HepG2 (cell line): ENCODE measurements around the gene ZFPL1. TPM values are rescaled to one million over a fixed set of nuclear protein-coding genes. Genes with fewer than 3 reads are reported as not detected.

Experiments used
- AKAP8 ChIP-seq: sonication (generic); formaldehyde crosslinking; IDR thresholded peaks from 2 replicates; pipeline ENCODE4 v1.5.1; 2020; ENCODE audit warnings: mild to moderate bottlenecking, missing genetic modification reagents
- HMG20A ChIP-seq: IDR thresholded peaks from 2 replicates; pipeline ENCODE4 v1.6.1; 2016; ENCODE audit warnings: borderline replicate concordance
- IKZF5 ChIP-seq: IDR thresholded peaks from 2 replicates; pipeline ENCODE4 v1.6.1; 2018; ENCODE audit warnings: missing genetic modification reagents, mild to moderate bottlenecking, missing compliant biosample characterization
- MEIS1 ChIP-seq: sonication (generic); formaldehyde crosslinking; IDR thresholded peaks from 2 replicates; pipeline ENCODE4 v1.9.0; 2021; ENCODE audit warnings: mild to moderate bottlenecking, missing genetic modification reagents, moderate library complexity, borderline replicate concordance
- MYPOP ChIP-seq: sonication (generic); formaldehyde crosslinking; IDR thresholded peaks from 2 replicates; pipeline ENCODE4 v1.8.1; 2023; ENCODE audit warnings: mild to moderate bottlenecking, moderate library complexity, missing genetic modification reagents
- SP140L ChIP-seq: sonication (generic); formaldehyde crosslinking; IDR thresholded peaks from 2 replicates; pipeline ENCODE4 v1.4.0; 2020; ENCODE audit warnings: missing genetic modification reagents, borderline replicate concordance
- SRF ChIP-seq: IDR thresholded peaks from 2 replicates; pipeline ENCODE4 v1.6.1; 2011; ENCODE audit warnings: mild to moderate bottlenecking, low read depth, low read length, moderate library complexity
- TCF12 ChIP-seq, 2 experiments: fragments of 450-650 bp in 1 of 2; sonication (generic) in 1 of 2; formaldehyde crosslinking in 1 of 2; IDR thresholded peaks; 2 replicates each; pipeline versions ENCODE4 v1.6.1 to v1.8.0; 2017 to 2022; ENCODE audit warnings: antibody characterized with exemption in 1 of 2, mild to moderate bottlenecking in 1 of 2, missing genetic modification reagents in 1 of 2, moderate library complexity in 1 of 2
- ZNF160 ChIP-seq: sonication (generic); formaldehyde crosslinking; IDR thresholded peaks from 2 replicates; pipeline ENCODE4 v1.8.0; 2022; ENCODE audit warnings: mild to moderate bottlenecking, inconsistent platforms, missing genetic modification reagents
- ZNF331 ChIP-seq: sonication (generic); formaldehyde crosslinking; IDR thresholded peaks from 2 replicates; pipeline ENCODE4 v1.4.0; 2020; ENCODE audit warnings: missing genetic modification reagents
- ZNF44 ChIP-seq: sonication (generic); formaldehyde crosslinking; IDR thresholded peaks from 2 replicates; pipeline ENCODE4 v1.5.1; 2020; ENCODE audit warnings: mild to moderate bottlenecking, missing genetic modification reagents
- ZSCAN31 ChIP-seq: sonication (generic); formaldehyde crosslinking; IDR thresholded peaks from 2 replicates; pipeline ENCODE4 v1.5.0; 2020; ENCODE audit warnings: low read depth, mild to moderate bottlenecking, missing genetic modification reagents
- polyA plus RNA-seq, 8 experiments: library from polyadenylated mRNA; depleted of rRNA in 3 of 8; stranded (reverse) in 7 of 8; unstranded in 1 of 8; fragments of >200 nt; fragmentation: Illumina TruSeq in 4 of 8; extraction: Trizol in 4 of 8; gene quantifications; 2 replicates each; pipeline versions ENCODE4 v1.2.1 to v1.2.3, GENCODE V29; 2011 to 2016; ENCODE audit warnings: low read depth in 4 of 8, missing spikeins in 1 of 8, mixed read lengths in 1 of 8; ENCODE audit not compliant: insufficient read depth in 1 of 8
- total RNA-seq, 5 experiments: library from RNA; depleted of rRNA; stranded (reverse); fragments of >200 nt; fragmentation: Illumina TruSeq; extraction: Trizol; gene quantifications; 2 replicates each; pipeline ENCODE4 v1.2.3, GENCODE V29; 2016; ENCODE audit warnings: low read depth in 1 of 5
- TF ChIP-seq, protein P1 (sequence below): sonication (generic); formaldehyde crosslinking; conservative IDR thresholded peaks from 2 replicates; pipeline ENCODE4 v1.8.0; 2022; ENCODE audit warnings: missing genetic modification reagents
- TF ChIP-seq, protein P2 (sequence below): IDR thresholded peaks from 2 replicates; pipeline ENCODE4 v1.6.1; 2016; ENCODE audit warnings: missing compliant biosample characterization, missing genetic modification reagents, borderline replicate concordance
- TF ChIP-seq, protein P3 (sequence below): sonication (generic); formaldehyde crosslinking; IDR thresholded peaks from 2 replicates; pipeline ENCODE4 v1.5.1; 2020; ENCODE audit warnings: mild to moderate bottlenecking, missing genetic modification reagents
- TF ChIP-seq, protein P4 (sequence below): sonication (generic); formaldehyde crosslinking; IDR thresholded peaks from 2 replicates; pipeline ENCODE4 v1.5.0; 2020; ENCODE audit warnings: mild to moderate bottlenecking, missing genetic modification reagents

Gene ZFPL1
- total and polyA plus RNA-seq, 2 of the 13 experiments (the other 11 are each of a cell fraction or from before 2014, with no cell fraction given), result 32.2 to 56.0 TPM

GRCh38 chr11:65083834-65084597, at the start of gene ZFPL1, which contains the start of gene CDCA5 (continued):
- 0 out of 2 replicates have a peak, but pooled peaks have one; percentile 54 for TF ChIP-seq ZSCAN31 (CRISPR knock-in tag)
- TF ChIP-seq MEIS1, result peak; percentile 57; the same call in 1 of the 2 replicates
- TF ChIP-seq TCF12 (IDR thresholded peaks at IDR 0.05), result no peak
- TF ChIP-seq TCF12 (CRISPR knock-in tag; IDR thresholded peaks at IDR 0.05), result no peak
- TF ChIP-seq, protein P1, sequence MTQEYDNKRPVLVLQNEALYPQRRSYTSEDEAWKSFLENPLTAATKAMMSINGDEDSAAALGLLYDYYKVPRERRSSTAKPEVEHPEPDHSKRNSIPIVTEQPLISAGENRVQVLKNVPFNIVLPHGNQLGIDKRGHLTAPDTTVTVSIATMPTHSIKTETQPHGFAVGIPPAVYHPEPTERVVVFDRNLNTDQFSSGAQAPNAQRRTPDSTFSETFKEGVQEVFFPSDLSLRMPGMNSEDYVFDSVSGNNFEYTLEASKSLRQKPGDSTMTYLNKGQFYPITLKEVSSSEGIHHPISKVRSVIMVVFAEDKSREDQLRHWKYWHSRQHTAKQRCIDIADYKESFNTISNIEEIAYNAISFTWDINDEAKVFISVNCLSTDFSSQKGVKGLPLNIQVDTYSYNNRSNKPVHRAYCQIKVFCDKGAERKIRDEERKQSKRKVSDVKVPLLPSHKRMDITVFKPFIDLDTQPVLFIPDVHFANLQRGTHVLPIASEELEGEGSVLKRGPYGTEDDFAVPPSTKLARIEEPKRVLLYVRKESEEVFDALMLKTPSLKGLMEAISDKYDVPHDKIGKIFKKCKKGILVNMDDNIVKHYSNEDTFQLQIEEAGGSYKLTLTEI (CRISPR knock-in tag), result no peak
- TF ChIP-seq AKAP8 (CRISPR knock-in tag), result no peak
- TF ChIP-seq, protein P2, sequence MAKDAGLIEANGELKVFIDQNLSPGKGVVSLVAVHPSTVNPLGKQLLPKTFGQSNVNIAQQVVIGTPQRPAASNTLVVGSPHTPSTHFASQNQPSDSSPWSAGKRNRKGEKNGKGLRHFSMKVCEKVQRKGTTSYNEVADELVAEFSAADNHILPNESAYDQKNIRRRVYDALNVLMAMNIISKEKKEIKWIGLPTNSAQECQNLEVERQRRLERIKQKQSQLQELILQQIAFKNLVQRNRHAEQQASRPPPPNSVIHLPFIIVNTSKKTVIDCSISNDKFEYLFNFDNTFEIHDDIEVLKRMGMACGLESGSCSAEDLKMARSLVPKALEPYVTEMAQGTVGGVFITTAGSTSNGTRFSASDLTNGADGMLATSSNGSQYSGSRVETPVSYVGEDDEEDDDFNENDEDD, result peak; percentile 100
- TF ChIP-seq HMG20A, result no peak
- peak; percentile 48; the same call in 1 of the 2 replicates for TF ChIP-seq SRF
- TF ChIP-seq, protein P3, sequence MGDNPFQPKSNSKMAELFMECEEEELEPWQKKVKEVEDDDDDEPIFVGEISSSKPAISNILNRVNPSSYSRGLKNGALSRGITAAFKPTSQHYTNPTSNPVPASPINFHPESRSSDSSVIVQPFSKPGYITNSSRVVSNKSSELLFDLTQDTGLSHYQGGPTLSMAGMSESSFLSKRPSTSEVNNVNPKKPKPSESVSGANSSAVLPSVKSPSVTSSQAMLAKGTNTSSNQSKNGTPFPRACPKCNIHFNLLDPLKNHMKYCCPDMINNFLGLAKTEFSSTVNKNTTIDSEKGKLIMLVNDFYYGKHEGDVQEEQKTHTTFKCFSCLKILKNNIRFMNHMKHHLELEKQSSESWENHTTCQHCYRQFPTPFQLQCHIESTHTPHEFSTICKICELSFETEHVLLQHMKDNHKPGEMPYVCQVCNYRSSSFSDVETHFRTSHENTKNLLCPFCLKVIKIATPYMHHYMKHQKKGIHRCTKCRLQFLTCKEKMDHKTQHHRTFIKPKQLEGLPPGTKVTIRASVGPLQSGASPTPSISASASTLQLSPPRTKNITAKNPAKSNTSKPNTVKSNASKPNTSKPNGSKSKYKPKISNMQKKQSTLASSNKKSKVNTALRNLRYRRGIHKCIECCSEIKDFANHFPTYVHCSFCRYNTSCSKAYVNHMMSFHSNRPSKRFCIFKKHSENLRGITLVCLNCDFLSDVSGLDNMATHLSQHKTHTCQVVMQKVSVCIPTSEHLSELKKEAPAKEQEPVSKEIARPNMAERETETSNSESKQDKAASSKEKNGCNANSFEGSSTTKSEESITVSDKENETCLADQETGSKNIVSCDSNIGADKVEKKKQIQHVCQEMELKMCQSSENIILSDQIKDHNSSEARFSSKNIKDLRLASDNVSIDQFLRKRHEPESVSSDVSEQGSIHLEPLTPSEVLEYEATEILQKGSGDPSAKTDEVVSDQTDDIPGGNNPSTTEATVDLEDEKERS (CRISPR knock-in tag), result no peak
- TF ChIP-seq IKZF5 (CRISPR knock-in tag), result peak; percentile 78
- TF ChIP-seq ZNF160 (CRISPR knock-in tag), result peak; percentile 21; the same call in 1 of the 2 replicates
- TF ChIP-seq ZNF44 (CRISPR knock-in tag), result no peak
- TF ChIP-seq ZNF331 (CRISPR knock-in tag), result peak; percentile 48; the same call in 1 of the 2 replicates
- no peak for TF ChIP-seq SP140L (CRISPR knock-in tag)
- TF ChIP-seq, protein P4, sequence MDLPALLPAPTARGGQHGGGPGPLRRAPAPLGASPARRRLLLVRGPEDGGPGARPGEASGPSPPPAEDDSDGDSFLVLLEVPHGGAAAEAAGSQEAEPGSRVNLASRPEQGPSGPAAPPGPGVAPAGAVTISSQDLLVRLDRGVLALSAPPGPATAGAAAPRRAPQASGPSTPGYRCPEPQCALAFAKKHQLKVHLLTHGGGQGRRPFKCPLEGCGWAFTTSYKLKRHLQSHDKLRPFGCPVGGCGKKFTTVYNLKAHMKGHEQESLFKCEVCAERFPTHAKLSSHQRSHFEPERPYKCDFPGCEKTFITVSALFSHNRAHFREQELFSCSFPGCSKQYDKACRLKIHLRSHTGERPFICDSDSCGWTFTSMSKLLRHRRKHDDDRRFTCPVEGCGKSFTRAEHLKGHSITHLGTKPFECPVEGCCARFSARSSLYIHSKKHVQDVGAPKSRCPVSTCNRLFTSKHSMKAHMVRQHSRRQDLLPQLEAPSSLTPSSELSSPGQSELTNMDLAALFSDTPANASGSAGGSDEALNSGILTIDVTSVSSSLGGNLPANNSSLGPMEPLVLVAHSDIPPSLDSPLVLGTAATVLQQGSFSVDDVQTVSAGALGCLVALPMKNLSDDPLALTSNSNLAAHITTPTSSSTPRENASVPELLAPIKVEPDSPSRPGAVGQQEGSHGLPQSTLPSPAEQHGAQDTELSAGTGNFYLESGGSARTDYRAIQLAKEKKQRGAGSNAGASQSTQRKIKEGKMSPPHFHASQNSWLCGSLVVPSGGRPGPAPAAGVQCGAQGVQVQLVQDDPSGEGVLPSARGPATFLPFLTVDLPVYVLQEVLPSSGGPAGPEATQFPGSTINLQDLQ (CRISPR knock-in tag), result no peak
- peak; percentile 65; the same call in 1 of the 2 replicates for TF ChIP-seq MYPOP (CRISPR knock-in tag)
